HG02571 (cell line): ENCODE data around the gene SREBF1.
"Not testable (repeated sequence)": the region's sequence is repeated elsewhere in the genome, so short reads cannot be mapped to it uniquely, and the experiment has no call there.

Experiments
- ATAC-seq: cut with Tn5 transposase; IDR thresholded peaks from one replicate; pipeline ENCODE4 v1.9.1; 2021; ENCODE audit warnings: mild to moderate bottlenecking, moderate library complexity; ENCODE audit not compliant: unreplicated experiment

SREBF1 gene

GRCh38 chr17:17813055-17813724 is 23.6 kb downstream of the SREBF1 start:
- ATAC-seq: no peak

- no peak for ATAC-seq
Measured at GRCh38 chr17:17812211-17813054, 24.4 kb downstream of the SREBF1 start.

DNA sequence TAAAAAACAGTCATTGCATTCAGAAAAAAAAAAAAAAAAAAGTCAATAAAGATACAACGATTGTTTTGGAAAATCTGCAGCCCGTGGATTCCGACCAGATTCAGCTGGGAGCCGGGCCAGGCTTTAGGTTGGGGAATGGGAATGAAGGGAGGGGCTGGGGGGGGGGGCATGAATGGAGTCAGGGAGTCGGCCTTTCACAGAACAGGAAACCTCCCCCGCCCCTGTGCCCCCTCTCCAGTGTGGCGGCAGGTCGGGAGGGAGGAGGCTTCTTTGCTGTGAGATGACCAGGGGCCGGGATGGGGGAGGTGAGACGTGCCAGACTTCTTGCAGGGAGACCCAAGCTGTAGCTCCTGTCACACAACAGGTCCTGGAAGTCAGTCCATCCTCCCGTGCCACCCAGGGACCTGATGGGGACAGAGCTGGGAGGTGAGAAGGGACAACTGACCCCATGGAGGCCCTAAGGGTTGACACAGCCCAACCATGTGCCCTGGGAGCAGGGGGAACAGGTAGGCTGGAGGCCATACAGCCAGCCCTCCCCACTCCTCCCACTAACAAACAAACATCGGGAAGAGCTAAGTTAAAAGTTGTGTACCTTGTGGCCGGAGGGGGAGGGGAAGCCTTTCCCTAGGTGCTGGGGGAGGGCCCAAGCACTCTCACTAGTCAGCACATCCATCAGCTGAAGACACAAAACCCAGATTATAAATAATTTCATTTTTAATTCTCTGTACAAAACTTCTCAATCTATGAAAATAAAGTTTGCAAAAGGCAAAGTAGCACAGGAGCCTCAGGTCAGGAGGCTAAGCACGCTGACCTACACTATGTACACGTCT is 25.2 kb downstream of the SREBF1 start:
- no peak for ATAC-seq

GRCh38 chr17:17810895-17811248 is 25.9 kb downstream of the SREBF1 start:
- ATAC-seq: no peak

GRCh38 chr17:17810084-17810894 is 26.5 kb downstream of the SREBF1 start:
- no peak for ATAC-seq

DNA sequence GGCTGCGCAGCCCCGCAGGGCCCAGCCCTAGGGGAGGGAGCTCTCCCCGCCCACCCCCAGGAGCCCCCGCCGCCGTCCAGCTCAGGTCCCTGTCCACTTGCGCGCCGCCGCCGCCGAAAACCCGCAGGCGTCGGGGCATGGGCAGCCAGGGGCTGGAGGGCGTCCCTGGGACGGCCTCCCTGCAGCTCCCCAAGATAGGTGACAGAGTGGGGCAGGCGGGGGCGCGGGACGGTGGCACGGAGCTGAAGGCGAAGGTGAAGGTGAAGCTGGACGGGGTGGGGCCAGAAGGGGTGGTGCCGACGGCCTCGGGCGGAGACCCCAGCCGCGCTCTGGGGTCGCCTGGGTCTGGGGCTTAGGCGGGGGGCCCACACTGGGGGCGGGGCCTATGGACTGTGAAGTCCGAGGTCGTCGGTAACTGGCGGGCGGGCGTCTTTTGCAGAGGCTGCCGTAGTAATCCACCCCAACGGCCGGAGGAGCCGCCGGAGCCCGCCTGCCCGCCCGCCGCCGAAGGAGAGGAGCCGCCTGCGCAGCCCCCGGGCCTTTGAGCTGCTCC is 27.2 kb downstream of the SREBF1 start:
- no peak for ATAC-seq

DNA sequence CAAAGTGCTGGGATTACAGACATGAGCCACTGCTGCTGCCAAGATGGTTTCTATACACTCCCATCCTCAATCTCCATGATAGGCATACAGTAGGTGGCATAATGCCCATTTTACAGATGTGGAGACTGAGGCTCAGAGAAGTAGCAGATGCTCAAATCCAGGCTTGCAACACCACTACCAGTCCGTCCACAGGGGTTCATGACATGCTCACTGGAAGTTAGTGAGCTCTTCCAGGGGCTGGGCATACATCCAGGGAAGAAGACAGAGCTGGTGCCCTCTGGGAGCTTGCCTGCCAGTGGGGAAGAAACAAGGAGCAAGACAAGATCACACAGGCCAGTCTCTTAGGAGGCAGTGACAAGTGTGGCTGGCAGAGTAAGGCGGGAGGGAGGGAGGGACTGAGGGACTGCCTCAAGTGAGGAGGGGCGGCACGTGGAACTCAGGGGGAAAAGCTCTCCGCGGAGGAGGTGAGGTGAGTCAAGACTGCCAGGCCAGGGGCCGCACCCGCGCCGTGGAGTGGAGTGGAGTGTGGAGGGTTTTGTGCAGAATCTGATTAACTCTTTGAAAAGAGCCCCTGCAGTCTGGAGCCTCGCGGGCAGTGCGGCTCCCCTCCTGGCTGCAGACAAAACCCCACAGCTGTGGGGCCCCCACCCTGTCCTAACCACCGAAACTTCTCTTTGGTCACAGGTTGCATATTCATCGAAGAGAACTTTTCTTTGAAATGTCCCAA is 27.9 kb downstream of the SREBF1 start:
- no peak for ATAC-seq

DNA sequence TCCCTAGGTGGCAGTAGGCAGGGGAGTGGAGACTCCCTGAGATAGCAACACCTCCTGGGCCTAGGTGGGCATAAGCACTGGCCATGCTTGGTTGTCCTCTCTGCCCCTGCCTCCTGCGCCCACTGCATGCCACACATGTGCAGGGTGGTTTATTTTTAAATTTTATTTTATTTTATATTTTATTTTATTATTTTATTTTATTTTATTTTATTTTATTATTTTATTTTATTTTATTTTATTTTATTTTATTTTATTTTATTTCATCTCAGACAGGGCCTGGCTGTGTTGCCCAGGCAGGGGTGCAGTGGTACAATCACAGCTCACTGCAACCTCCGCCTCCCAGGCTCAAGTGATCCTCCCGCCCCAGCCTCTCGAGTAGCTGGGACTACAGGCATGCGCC is 28.6 kb downstream of the SREBF1 start:
- not testable (repeated sequence) for ATAC-seq

GRCh38 chr17:17807440-17807839 is 29.3 kb downstream of the SREBF1 start:
- ATAC-seq: no peak

DNA sequence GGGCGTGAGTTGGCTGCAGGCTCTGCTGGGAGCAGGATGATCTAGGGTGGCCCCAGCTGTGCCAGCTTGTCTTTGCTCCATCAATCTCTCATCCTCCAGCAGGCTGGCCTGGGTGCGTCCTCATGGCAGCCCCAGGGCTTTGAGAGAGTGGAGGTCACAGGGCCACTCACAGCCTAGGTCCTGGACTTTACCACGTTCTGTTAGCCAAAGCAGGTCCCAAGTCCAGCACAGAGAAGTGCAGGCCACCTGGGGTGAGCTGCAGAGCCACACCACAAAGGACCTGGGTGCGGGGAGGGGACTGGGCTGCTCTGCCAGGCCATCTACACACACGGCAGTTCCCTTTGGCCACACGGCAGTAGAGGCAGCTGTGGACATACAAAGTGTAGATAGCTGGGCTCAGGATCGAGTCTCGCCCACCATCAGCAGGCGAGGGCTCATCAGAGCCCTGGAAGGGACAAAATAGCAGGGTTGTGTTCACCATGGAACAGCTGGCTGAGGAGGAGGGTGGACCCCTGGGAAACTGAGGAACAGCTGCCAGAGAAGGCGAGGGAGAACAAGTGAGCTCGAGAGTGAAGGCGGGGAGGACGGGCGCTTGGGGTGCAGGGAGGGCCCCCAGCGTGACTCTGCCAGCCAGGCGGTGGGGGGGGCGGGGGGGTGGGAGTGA is 30.0 kb downstream of the SREBF1 start:
- ATAC-seq: no peak

GRCh38 chr17:17806035-17806434 is 30.8 kb downstream of the SREBF1 start:
- no peak for ATAC-seq

DNA sequence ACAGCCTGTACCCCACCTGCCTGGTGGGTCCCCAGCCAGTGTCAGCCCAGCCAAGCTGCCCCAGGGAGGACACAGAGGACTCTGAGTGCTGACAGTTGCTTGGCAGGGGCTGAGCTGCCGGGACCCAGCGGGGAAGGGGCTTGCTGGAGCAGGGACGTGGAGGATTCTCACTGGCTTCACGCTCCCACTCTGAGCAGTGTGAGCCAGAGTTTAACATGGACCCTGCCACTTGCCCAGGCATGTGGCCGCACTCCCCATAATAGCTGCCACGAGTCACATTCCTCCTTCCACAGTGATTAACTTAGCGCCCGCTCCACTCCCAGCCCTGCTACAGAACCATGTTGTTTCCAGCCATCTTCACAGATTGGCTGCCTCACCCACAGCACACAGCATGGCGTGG is 31.2 kb downstream of the SREBF1 start:
- no peak for ATAC-seq

DNA sequence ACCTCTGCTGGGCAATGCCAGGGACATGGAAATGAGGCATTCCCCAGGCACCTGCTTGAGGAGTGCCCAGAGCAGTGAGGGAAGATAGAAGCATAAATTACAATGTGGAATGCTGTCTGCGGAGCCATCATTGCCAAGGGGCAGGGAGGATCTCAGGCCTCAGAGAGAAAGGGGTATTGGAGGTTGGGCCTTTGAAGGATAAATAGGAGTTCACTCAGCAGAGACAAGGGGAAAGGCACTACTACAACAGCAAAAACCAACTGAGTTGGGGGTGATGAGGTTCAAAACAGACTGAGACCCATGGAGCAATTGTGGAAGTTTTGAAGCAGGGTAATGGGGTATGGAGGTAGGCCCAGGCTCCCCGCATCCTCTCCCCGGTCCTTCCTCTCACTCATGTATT is 32.8 kb downstream of the SREBF1 start:
- ATAC-seq: no peak

- no peak for ATAC-seq
Measured at GRCh38 chr17:17801800-17802481, 34.8 kb downstream of the SREBF1 start.

GRCh38 chr17:17800504-17801021 is 36.2 kb downstream of the SREBF1 start:
- no peak for ATAC-seq

GRCh38 chr17:17798573-17799255 is 38.1 kb downstream of the SREBF1 start:
- no peak for ATAC-seq

DNA sequence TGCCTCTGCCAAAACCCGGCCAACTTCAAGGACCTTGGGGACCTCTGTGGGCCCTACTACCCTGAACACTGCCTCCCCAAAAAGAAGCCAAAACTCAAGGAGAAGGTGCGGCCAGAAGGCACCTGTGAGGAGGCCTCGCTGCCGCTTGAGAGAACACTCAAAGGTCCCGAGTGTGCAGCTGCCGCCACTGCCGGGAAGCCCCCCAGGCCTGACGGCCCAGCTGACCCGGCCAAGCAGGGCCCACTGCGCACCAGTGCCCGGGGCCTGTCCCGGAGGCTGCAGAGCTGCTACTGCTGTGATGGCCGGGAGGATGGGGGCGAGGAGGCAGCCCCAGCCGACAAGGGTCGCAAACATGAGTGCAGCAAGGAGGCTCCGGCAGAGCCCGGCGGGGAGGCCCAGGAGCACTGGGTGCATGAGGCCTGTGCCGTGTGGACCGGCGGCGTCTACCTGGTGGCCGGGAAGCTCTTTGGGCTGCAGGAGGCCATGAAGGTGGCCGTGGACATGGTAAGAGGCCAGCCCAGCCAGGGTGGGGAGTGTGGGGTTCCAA is 38.7 kb downstream of the SREBF1 start:
- no peak for ATAC-seq
